Tibial nerve (tissue), 4 donors: ENCODE measurements around the gene NUTF2.

Experiments
- EP300 ChIP-seq, 2 donors: sonication (generic); formaldehyde crosslinking; IDR thresholded peaks; one replicate each; pipeline ENCODE4 v1.6.1; 2017; ENCODE audit warnings: antibody characterized with exemption in 2 of 2, mild to moderate bottlenecking in 1 of 2
- POLR2A ChIP-seq, 2 donors: fragments of 450-650 bp; IDR thresholded peaks; one replicate each; pipeline ENCODE4 v1.6.1; 2017; ENCODE audit warnings: antibody characterized with exemption in 2 of 2, mild to moderate bottlenecking in 2 of 2, moderate library complexity in 2 of 2
- TF ChIP-seq, protein P1 (sequence below), 5 experiments: fragments of 200-600 bp in 3 of 5; fragments of 450-650 bp in 2 of 5; sonication (generic) in 3 of 5; IDR thresholded peaks; one replicate each; pipeline ENCODE4 v1.5.1; 2016 to 2019; ENCODE audit warnings: antibody characterized with exemption in 5 of 5, mild to moderate bottlenecking in 3 of 5, moderate library complexity in 2 of 5

- TF ChIP-seq, protein P1, sequence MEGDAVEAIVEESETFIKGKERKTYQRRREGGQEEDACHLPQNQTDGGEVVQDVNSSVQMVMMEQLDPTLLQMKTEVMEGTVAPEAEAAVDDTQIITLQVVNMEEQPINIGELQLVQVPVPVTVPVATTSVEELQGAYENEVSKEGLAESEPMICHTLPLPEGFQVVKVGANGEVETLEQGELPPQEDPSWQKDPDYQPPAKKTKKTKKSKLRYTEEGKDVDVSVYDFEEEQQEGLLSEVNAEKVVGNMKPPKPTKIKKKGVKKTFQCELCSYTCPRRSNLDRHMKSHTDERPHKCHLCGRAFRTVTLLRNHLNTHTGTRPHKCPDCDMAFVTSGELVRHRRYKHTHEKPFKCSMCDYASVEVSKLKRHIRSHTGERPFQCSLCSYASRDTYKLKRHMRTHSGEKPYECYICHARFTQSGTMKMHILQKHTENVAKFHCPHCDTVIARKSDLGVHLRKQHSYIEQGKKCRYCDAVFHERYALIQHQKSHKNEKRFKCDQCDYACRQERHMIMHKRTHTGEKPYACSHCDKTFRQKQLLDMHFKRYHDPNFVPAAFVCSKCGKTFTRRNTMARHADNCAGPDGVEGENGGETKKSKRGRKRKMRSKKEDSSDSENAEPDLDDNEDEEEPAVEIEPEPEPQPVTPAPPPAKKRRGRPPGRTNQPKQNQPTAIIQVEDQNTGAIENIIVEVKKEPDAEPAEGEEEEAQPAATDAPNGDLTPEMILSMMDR (IDR thresholded peaks at IDR 0.05): no peak
- no peak for TF ChIP-seq POLR2A (IDR thresholded peaks at IDR 0.05)
- no peak for TF ChIP-seq EP300 (IDR thresholded peaks at IDR 0.05)
Observed at GRCh38 chr16:67864594-67864993, 17.9 kb downstream of the NUTF2 start.
